HEK293 (cell line): Measurements from ENCODE around the gene ASCL5.

Experiments used
- AEBP2 ChIP-seq: fragments of 450-650 bp; formaldehyde crosslinking; IDR thresholded peaks from 2 replicates; pipeline ENCODE4 v1.5.1; 2016; ENCODE audit warnings: missing biosample characterization, missing genetic modification characterization, borderline replicate concordance
- BCL11B ChIP-seq: fragments of 450-650 bp; formaldehyde crosslinking; IDR thresholded peaks from 2 replicates; pipeline ENCODE4 v1.5.1; 2016; ENCODE audit warnings: low read depth, missing biosample characterization, missing genetic modification characterization
- CTCF ChIP-seq: fragments of 450-650 bp; formaldehyde crosslinking; IDR thresholded peaks from 2 replicates; pipeline ENCODE4 v1.5.1; 2016; ENCODE audit warnings: missing biosample characterization, missing genetic modification characterization
- FEZF1 ChIP-seq: fragments of 450-650 bp; formaldehyde crosslinking; IDR thresholded peaks from 2 replicates; pipeline ENCODE4 v1.5.1; 2016; ENCODE audit warnings: missing biosample characterization, missing genetic modification characterization
- GLIS1 ChIP-seq: fragments of 450-650 bp; formaldehyde crosslinking; IDR thresholded peaks from 2 replicates; pipeline ENCODE4 v1.5.1; 2016; ENCODE audit warnings: missing biosample characterization, missing genetic modification characterization
- OSR2 ChIP-seq: fragments of 450-650 bp; formaldehyde crosslinking; IDR thresholded peaks from 2 replicates; pipeline ENCODE4 v1.5.1; 2016; ENCODE audit warnings: missing biosample characterization, missing genetic modification characterization
- PRDM10 ChIP-seq: fragments of 450-650 bp; formaldehyde crosslinking; IDR thresholded peaks from 2 replicates; pipeline ENCODE4 v1.5.1; 2016; ENCODE audit warnings: missing biosample characterization, missing genetic modification characterization
- RBAK ChIP-seq: fragments of 450-650 bp; formaldehyde crosslinking; IDR thresholded peaks from 2 replicates; pipeline ENCODE4 v1.5.1; 2016; ENCODE audit warnings: missing biosample characterization, missing genetic modification characterization
- REPIN1 ChIP-seq: fragments of 450-650 bp; formaldehyde crosslinking; IDR thresholded peaks from 2 replicates; pipeline ENCODE4 v1.5.1; 2017; ENCODE audit warnings: missing biosample characterization, missing genetic modification characterization, low read depth
- SALL2 ChIP-seq: fragments of 450-650 bp; formaldehyde crosslinking; IDR thresholded peaks from 2 replicates; pipeline ENCODE4 v1.5.0; 2017; ENCODE audit warnings: missing biosample characterization, mild to moderate bottlenecking, missing genetic modification characterization, borderline replicate concordance
- SP3 ChIP-seq: fragments of 450-650 bp; formaldehyde crosslinking; IDR thresholded peaks from 2 replicates; pipeline ENCODE4 v1.5.1; 2016; ENCODE audit warnings: missing biosample characterization, missing genetic modification characterization
- SP7 ChIP-seq: fragments of 450-650 bp; formaldehyde crosslinking; IDR thresholded peaks from 2 replicates; pipeline ENCODE4 v1.5.1; 2016; ENCODE audit warnings: missing biosample characterization, missing genetic modification characterization
- ZBTB44 ChIP-seq: fragments of 450-650 bp; IDR thresholded peaks from 2 replicates; pipeline ENCODE4 v1.5.1; 2018; ENCODE audit warnings: missing biosample characterization, mild to moderate bottlenecking, missing genetic modification characterization
- ZBTB6 ChIP-seq: fragments of 450-650 bp; formaldehyde crosslinking; IDR thresholded peaks from 2 replicates; pipeline ENCODE4 v1.5.1; 2017; ENCODE audit warnings: missing biosample characterization, missing genetic modification characterization
- ZFHX2 ChIP-seq: fragments of 450-650 bp; formaldehyde crosslinking; conservative IDR thresholded peaks from 2 replicates; pipeline ENCODE4 v1.5.1; 2016; ENCODE audit warnings: missing biosample characterization, missing genetic modification characterization
- ZFP3 ChIP-seq: fragments of 450-650 bp; formaldehyde crosslinking; IDR thresholded peaks from 2 replicates; pipeline ENCODE4 v1.5.1; 2016; ENCODE audit warnings: low read depth, missing biosample characterization, missing genetic modification characterization
- ZIC2 ChIP-seq: fragments of 450-650 bp; formaldehyde crosslinking; IDR thresholded peaks from 2 replicates; pipeline ENCODE4 v1.5.1; 2016; ENCODE audit warnings: missing biosample characterization, missing genetic modification characterization
- ZNF114 ChIP-seq: fragments of 450-650 bp; formaldehyde crosslinking; IDR thresholded peaks from 2 replicates; pipeline ENCODE4 v1.5.0; 2017; ENCODE audit warnings: missing biosample characterization, missing genetic modification characterization
- ZNF24 ChIP-seq: fragments of 450-650 bp; formaldehyde crosslinking; IDR thresholded peaks from 2 replicates; pipeline ENCODE4 v1.5.1; 2016; ENCODE audit warnings: missing biosample characterization, missing genetic modification characterization
- ZNF292 ChIP-seq: fragments of 450-650 bp; formaldehyde crosslinking; IDR thresholded peaks from 2 replicates; pipeline ENCODE4 v1.5.1; 2016; ENCODE audit warnings: low read depth, missing biosample characterization, missing genetic modification characterization, borderline replicate concordance
- ZNF398 ChIP-seq: fragments of 450-650 bp; formaldehyde crosslinking; IDR thresholded peaks from 2 replicates; pipeline ENCODE4 v1.5.1; 2017; ENCODE audit warnings: missing biosample characterization, missing genetic modification characterization
- ZNF473 ChIP-seq: fragments of 450-650 bp; formaldehyde crosslinking; IDR thresholded peaks from 2 replicates; pipeline ENCODE4 v1.5.1; 2017; ENCODE audit warnings: missing biosample characterization, missing genetic modification characterization
- ZNF558 ChIP-seq: fragments of 450-650 bp; formaldehyde crosslinking; IDR thresholded peaks from 2 replicates; pipeline ENCODE4 v1.5.1; 2016; ENCODE audit warnings: missing biosample characterization, missing genetic modification characterization
- ZNF561 ChIP-seq: fragments of 450-650 bp; IDR thresholded peaks from 2 replicates; pipeline ENCODE4 v1.5.1; 2018; ENCODE audit warnings: missing biosample characterization, missing genetic modification characterization, borderline replicate concordance
- ZNF623 ChIP-seq: fragments of 450-650 bp; formaldehyde crosslinking; IDR thresholded peaks from 2 replicates; pipeline ENCODE4 v1.5.1; 2016; ENCODE audit warnings: missing biosample characterization, missing genetic modification characterization
- ZNF654 ChIP-seq: fragments of 450-650 bp; formaldehyde crosslinking; IDR thresholded peaks from 2 replicates; pipeline ENCODE4 v1.5.1; 2016; ENCODE audit warnings: low read depth, missing biosample characterization, missing genetic modification characterization
- ZNF701 ChIP-seq: fragments of 450-650 bp; formaldehyde crosslinking; IDR thresholded peaks from 2 replicates; pipeline ENCODE4 v1.5.1; 2016; ENCODE audit warnings: missing biosample characterization, missing genetic modification characterization

ASCL5 gene

GRCh38 chr1:201171063-201172036, 44.4 kb upstream of the ASCL5 start (continued):
- peak; percentile 74 for TF ChIP-seq ZNF24 (tag by site-specific recombination)
- peak; percentile 87 for TF ChIP-seq SP7 (tag by site-specific recombination)
- TF ChIP-seq AEBP2, result no peak
- TF ChIP-seq ZNF701 (tag by site-specific recombination), result no peak
- no peak for TF ChIP-seq ZNF114 (tag by site-specific recombination)
- TF ChIP-seq ZFP3, result no peak
- TF ChIP-seq ZBTB44 (tag by site-specific recombination), result peak; percentile 46; the same call in 1 of the 2 replicates
- TF ChIP-seq ZNF398 (tag by site-specific recombination), result peak; percentile 69
- TF ChIP-seq ZNF561 (tag by site-specific recombination), result peak; percentile 100
- peak; percentile 100 for TF ChIP-seq GLIS1 (tag by site-specific recombination)
- TF ChIP-seq ZNF558 (tag by site-specific recombination), result peak; percentile 91
- no peak for TF ChIP-seq ZNF292 (tag by site-specific recombination)
- TF ChIP-seq REPIN1 (tag by site-specific recombination), result no peak
- no peak for TF ChIP-seq ZNF654
- TF ChIP-seq CTCF, result peak; percentile 78
- 0 out of 2 replicates have a peak, but pooled peaks have one; percentile 37 for TF ChIP-seq BCL11B
- TF ChIP-seq ZNF473 (tag by site-specific recombination), result no peak
- TF ChIP-seq ZIC2 (tag by site-specific recombination), result peak; percentile 98
- no peak for TF ChIP-seq SALL2 (tag by site-specific recombination)
- peak; percentile 89 for TF ChIP-seq OSR2
- peak; percentile 31; the same call in 1 of the 2 replicates for TF ChIP-seq ZNF623 (tag by site-specific recombination)
- TF ChIP-seq PRDM10 (tag by site-specific recombination), result peak; percentile 2; the same call in 1 of the 2 replicates
- TF ChIP-seq FEZF1 (tag by site-specific recombination), result no peak
- TF ChIP-seq ZBTB6, result peak; percentile 78
- peak; percentile 43; the same call in 1 of the 2 replicates for TF ChIP-seq SP3 (tag by site-specific recombination)
- peak; percentile 64; the same call in 1 of the 2 replicates for TF ChIP-seq ZFHX2 (tag by site-specific recombination)
- TF ChIP-seq RBAK (tag by site-specific recombination), result no peak
